ENCODE data around the gene ABCC4. TPM values are rescaled to one million over a fixed set of nuclear protein-coding genes. Genes with fewer than 3 reads are reported as not detected.

The ABCC4 gene
- total and polyA plus RNA-seq, 2 experiments from 2014 or later: 9.8 to 23.3 TPM

- Histone ChIP-seq H3K27ac (no peak overlapping the region), H4K20me1 (ENCODE audit: insufficient read depth, poor library complexity, severe bottlenecking) (no peaks in the 10 kb centered on the region), H3K4me3 (no peak overlapping the region), H3K4me2 (no peak overlapping the region), H3K36me3 (replicated peaks; ENCODE audit: insufficient read depth, low read depth) (no peaks in the 10 kb centered on the region), H2AFZ (no peak overlapping the region), H3K79me2 (no peaks in the 10 kb centered on the region), H3K9me3 (ENCODE audit: low read depth) (no peaks in the 10 kb centered on the region), H3K27me3 (no peaks in the 10 kb centered on the region), H3K4me1 (ENCODE audit: insufficient read depth) (no peaks in the 10 kb centered on the region), H3K9me2 (replicated peaks; ENCODE audit: insufficient read depth) (no peaks in the 10 kb centered on the region)
- DNase-seq (ENCODE audit: low spot score): no peak
- no peak for TF ChIP-seq CTCF (IDR thresholded peaks at IDR 0.05; ENCODE audit: poor library complexity)
- TF ChIP-seq EZH2phosphoT487 (IDR thresholded peaks at IDR 0.05; ENCODE audit: low read depth, severe bottlenecking, unreplicated experiment): no peak
- TF ChIP-seq EZH2 (IDR thresholded peaks at IDR 0.05; ENCODE audit: borderline replicate concordance): no peak
- 91% methylated on average over 3 of the region's 3 CpGs for WGBS (ENCODE audit: low lambda C conversion rate, missing lambda C conversion rate)
These were observed 164.2 kb downstream of the ABCC4 start for GRCh38 chr13:95137096-95137495.

GRCh38 chr13:95136638-95137037 is 164.6 kb downstream of the ABCC4 start:
- H3K27me3 ChIP-seq: no peaks in the 10 kb centered on the region
- WGBS (ENCODE audit: low lambda C conversion rate, missing lambda C conversion rate): 93% methylated on average over 9 of the region's 9 CpGs
- no peak overlapping the region for H2AFZ ChIP-seq
- no peak for TF ChIP-seq EZH2phosphoT487 (IDR thresholded peaks at IDR 0.05; ENCODE audit: low read depth, severe bottlenecking, unreplicated experiment)
- no peak for TF ChIP-seq EZH2 (IDR thresholded peaks at IDR 0.05; ENCODE audit: borderline replicate concordance)
- TF ChIP-seq CTCF (IDR thresholded peaks at IDR 0.05; ENCODE audit: poor library complexity): no peak
- no peak for DNase-seq (ENCODE audit: low spot score)
- H3K36me3 ChIP-seq (replicated peaks; ENCODE audit: insufficient read depth, low read depth): no peaks in the 10 kb centered on the region
- no peak overlapping the region for H3K4me3 ChIP-seq
- H3K9me3 ChIP-seq (ENCODE audit: low read depth): no peaks in the 10 kb centered on the region
- no peaks in the 10 kb centered on the region for H3K4me1 ChIP-seq (ENCODE audit: insufficient read depth)
- no peaks in the 10 kb centered on the region for H3K9me2 ChIP-seq (replicated peaks; ENCODE audit: insufficient read depth)
- H3K79me2 ChIP-seq: no peaks in the 10 kb centered on the region
- H3K4me2 ChIP-seq: no peak overlapping the region
- H4K20me1 ChIP-seq (ENCODE audit: insufficient read depth, poor library complexity, severe bottlenecking): no peaks in the 10 kb centered on the region
- H3K27ac ChIP-seq: no peak overlapping the region

- H3K4me1 ChIP-seq (ENCODE audit: insufficient read depth): no peaks in the 10 kb centered on the region
- 90% methylated on average over 5 of the region's 5 CpGs for WGBS (ENCODE audit: low lambda C conversion rate, missing lambda C conversion rate)
- no peaks in the 10 kb centered on the region for H3K9me2 ChIP-seq (replicated peaks; ENCODE audit: insufficient read depth)
- no peaks in the 10 kb centered on the region for H3K27me3 ChIP-seq
- no peaks in the 10 kb centered on the region for H4K20me1 ChIP-seq (ENCODE audit: insufficient read depth, poor library complexity, severe bottlenecking)
- H2AFZ ChIP-seq: no peak overlapping the region
- H3K4me2 ChIP-seq: no peak overlapping the region
- H3K9me3 ChIP-seq (ENCODE audit: low read depth): no peaks in the 10 kb centered on the region
- DNase-seq (ENCODE audit: low spot score): no peak
- H3K36me3 ChIP-seq (replicated peaks; ENCODE audit: insufficient read depth, low read depth): no peaks in the 10 kb centered on the region
- TF ChIP-seq EZH2 (IDR thresholded peaks at IDR 0.05; ENCODE audit: borderline replicate concordance) (no peak), EZH2phosphoT487 (IDR thresholded peaks at IDR 0.05; ENCODE audit: low read depth, severe bottlenecking, unreplicated experiment) (no peak), CTCF (IDR thresholded peaks at IDR 0.05; ENCODE audit: poor library complexity) (no peak)
- H3K79me2 ChIP-seq: no peaks in the 10 kb centered on the region
- H3K4me3 ChIP-seq: no peak overlapping the region
- no peak overlapping the region for H3K27ac ChIP-seq
These were observed 167.8 kb downstream of the ABCC4 start for GRCh38 chr13:95133498-95133897.

- no peak for DNase-seq (ENCODE audit: low spot score)
- H3K27ac ChIP-seq: peak overlapping the region; percentile 18
These were observed 172.2 kb downstream of the ABCC4 start for GRCh38 chr13:95129004-95129403.

More at GRCh38 chr13:95129004-95129403, 172.2 kb downstream of the ABCC4 start:
- H4K20me1 ChIP-seq (ENCODE audit: insufficient read depth, poor library complexity, severe bottlenecking): no peaks in the 10 kb centered on the region
- 94% methylated on average over 3 of the region's 3 CpGs for WGBS (ENCODE audit: low lambda C conversion rate, missing lambda C conversion rate)
- no peaks in the 10 kb centered on the region for H3K36me3 ChIP-seq (replicated peaks; ENCODE audit: insufficient read depth, low read depth)
- H3K4me2 ChIP-seq: no peak overlapping the region
- TF ChIP-seq EZH2phosphoT487 (IDR thresholded peaks at IDR 0.05; ENCODE audit: low read depth, severe bottlenecking, unreplicated experiment) (no peak), CTCF (IDR thresholded peaks at IDR 0.05; ENCODE audit: poor library complexity) (no peak), EZH2 (IDR thresholded peaks at IDR 0.05; ENCODE audit: borderline replicate concordance) (no peak)
- H2AFZ ChIP-seq: no peak overlapping the region
- no peaks in the 10 kb centered on the region for H3K79me2 ChIP-seq
- H3K4me1 ChIP-seq (ENCODE audit: insufficient read depth): peaks cover 3% of the 10 kb centered on the region
- no peaks in the 10 kb centered on the region for H3K27me3 ChIP-seq
- no peak overlapping the region for H3K4me3 ChIP-seq
- H3K9me3 ChIP-seq (ENCODE audit: low read depth): no peaks in the 10 kb centered on the region
- H3K9me2 ChIP-seq (replicated peaks; ENCODE audit: insufficient read depth): no peaks in the 10 kb centered on the region

Data from hepatocyte (in vitro differentiated cells).